D341Med (cell line): ENCODE data around the gene HSPA1A.

ENCODE experiments used
- DNase-seq: peaks from one replicate; pipeline ENCODE4 v3.0.0; 2012; ENCODE audit warnings: low spot score

The HSPA1A gene

DNA sequence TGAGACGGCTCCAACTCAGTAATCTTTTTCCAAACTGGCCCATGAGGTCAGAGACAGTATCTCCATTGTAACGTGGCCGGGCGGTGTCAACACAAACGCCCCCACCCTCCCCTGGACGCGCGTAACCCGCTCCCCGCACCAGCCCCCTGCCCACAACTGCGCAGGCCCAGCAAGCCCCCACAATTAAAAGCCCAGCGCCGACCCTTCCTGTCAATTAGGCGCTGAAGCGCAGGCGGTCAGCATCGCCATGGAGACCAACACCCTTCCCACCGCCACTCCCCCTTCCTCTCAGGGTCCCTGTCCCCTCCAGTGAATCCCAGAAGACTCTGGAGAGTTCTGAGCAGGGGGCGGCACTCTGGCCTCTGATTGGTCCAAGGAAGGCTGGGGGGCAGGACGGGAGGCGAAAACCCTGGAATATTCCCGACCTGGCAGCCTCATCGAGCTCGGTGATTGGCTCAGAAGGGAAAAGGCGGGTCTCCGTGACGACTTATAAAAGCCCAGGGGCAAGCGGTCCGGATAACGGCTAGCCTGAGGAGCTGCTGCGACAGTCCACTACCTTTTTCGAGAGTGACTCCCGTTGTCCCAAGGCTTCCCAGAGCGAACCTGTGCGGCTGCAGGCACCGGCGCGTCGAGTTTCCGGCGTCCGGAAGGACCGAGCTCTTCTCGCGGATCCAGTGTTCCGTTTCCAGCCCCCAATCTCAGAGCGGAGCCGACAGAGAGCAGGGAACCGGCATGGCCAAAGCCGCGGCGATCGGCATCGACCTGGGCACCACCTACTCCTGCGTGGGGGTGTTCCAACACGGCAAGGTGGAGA, at the start of gene HSPA1A, which contains the start of gene HSPA1L:
TSS of gene HSPA1A (plus strand) at position 519 of the 814 bp plus-strand sequence. CDS start at position 733, 214 bp downstream.
TSS of gene HSPA1L (minus strand) at position 259 of the 814 bp plus-strand sequence. CDS start 3,311 bp downstream, outside the sequence.
- DNase-seq, result no peak

DNA sequence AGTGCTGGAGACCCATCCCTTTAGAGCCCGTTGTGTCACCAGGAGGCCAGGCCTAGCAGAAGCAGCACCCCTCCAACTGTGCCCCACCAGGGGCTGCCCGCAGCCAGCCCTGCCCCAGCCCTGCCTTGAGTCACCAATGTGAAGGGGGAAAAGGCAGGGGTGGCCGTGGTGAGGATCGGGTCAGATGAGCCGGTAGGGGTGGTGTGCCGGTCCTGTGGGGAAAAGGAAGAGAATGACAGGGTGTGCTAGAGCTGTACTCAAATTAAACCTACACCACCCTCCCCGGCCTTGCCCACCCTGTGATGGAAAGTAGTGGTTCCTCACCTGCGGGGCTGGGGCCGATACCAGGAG, 49.8 kb upstream of the HSPA1A start:
- DNase-seq, result no peak

GRCh38 chr6:31765910-31766794, 49.2 kb upstream of the HSPA1A start:
- DNase-seq, result no peak

GRCh38 chr6:31767096-31767645, 48.2 kb upstream of the HSPA1A start:
- DNase-seq, result no peak

DNA sequence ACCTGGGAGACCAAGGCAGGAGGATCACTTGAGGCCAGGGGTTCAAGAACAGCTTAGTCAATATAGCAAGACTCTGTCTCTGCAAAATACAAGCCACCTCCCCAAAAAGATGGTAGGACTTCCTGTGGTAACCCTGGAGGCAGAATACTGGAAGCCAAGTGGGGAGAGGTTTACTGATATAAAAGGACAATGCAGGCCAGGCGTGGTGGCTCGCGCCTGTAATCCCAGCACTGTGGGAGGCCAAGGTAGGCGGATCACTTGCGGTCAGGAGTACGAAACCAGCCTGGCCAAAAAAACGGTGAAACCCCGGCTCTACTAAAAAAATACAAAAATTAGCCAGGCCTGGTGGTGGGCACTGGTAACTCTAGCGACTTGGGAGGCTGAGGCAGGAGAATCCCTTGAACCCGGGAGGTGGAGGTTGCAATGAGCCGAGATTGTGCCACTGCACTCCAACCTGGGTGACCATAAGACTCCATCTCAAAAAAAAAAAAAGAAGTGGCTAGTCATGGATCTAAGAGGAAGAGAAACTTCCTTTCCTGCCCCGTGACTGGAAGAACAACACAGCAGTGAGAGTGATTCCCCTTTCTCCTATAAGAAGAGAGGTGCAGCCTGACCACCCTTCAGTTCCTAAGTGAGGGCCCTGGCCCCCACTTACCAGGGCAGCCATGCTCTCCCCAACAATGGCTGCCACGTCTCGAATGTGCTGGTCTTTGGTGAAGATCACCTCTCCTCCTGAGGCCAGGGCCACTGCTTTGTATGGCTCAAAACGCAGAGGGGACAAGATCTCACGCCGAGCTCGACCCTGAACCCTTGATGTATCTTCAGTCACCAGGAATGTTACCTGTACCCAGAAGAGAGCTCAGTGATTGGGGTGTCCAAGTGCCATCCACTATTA, 46.7 kb upstream of the HSPA1A start:
- DNase-seq, result no peak

- DNase-seq, result peak; percentile 91
These were observed 45.5 kb upstream of the HSPA1A start for GRCh38 chr6:31769684-31770371.

- no peak for DNase-seq
These were observed 44.5 kb upstream of the HSPA1A start for GRCh38 chr6:31770860-31771259.

DNA sequence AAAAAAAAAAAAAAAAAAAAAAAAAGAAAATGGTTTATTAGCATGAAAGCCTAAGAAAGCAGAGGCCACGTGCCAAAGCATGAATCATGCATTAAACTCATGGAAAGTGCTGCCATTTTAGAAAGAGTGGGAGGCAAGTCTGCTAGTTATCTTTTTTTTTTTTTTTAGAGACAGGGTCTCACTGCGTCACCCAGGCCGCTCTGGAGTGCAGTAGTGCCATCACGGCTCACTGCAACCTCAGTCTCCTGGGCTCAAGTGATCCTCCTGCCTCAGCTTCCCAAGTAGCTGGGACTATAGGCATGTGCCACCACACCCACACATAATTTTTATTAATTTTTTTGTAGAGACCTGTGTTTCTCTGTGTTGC, 43.4 kb upstream of the HSPA1A start:
- no peak for DNase-seq

DNA sequence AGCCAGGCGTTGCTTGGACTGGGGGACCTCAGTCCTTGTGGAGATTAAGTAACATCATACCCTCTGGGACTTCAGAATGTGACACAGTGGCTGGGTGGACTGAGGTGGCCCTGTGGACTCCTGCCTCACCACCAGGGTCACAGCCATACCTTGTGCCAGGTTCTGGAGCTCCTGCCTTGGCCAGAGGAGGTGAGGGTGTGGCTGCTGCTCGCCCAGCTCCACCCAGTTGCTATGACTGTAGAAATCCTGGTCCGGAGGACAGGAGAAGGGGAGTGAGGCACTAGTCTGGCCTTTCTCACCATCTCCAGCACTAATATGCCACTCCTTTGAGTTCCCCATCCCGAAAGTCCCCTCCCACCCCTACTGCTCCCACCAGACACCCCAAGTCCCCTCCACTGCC, 40.2 kb upstream of the HSPA1A start:
- no peak for DNase-seq

DNA sequence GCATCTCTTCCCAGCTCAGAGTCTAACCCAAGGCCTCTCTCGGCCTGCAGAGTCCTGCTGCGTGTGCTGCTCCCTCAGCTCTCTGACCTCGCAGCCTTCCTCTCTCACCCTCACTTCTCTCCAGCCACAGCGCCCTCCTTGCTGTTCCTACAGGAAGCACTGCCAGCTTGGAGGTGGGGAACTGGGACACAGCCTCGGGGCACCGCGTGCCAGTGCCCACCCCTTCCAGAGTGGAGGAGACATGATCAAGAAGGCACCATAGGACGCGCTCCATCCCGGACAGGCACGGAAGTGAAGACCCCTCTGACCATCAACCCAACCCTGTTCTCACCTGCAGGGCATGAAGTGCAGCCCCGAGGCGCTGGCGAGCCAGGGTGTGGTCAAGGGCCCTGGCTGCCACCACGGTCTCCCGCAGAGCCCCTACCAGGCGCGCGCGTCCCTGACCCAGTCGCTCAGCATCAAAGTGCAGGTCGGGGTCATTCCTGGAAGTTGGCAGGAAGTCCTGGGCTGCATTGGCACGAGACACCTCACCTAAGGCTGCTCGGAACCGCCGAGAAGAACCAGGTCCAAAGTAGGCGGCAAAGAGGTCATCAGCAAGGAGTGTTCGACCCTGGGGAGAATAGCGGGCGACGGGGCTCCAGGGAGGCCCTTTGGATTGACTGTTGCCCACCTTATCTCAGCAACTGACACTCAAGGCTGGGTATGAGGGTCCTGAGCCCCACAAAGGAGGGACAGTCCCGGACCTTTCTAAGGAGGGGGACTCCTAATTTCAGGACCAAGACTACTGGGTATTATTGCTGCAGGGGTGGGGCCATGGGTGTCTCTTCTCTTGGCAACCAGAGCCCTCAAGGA, 39.5 kb upstream of the HSPA1A start:
- no peak for DNase-seq

GRCh38 chr6:31776485-31776988, 38.8 kb upstream of the HSPA1A start:
- DNase-seq, result no peak

DNA sequence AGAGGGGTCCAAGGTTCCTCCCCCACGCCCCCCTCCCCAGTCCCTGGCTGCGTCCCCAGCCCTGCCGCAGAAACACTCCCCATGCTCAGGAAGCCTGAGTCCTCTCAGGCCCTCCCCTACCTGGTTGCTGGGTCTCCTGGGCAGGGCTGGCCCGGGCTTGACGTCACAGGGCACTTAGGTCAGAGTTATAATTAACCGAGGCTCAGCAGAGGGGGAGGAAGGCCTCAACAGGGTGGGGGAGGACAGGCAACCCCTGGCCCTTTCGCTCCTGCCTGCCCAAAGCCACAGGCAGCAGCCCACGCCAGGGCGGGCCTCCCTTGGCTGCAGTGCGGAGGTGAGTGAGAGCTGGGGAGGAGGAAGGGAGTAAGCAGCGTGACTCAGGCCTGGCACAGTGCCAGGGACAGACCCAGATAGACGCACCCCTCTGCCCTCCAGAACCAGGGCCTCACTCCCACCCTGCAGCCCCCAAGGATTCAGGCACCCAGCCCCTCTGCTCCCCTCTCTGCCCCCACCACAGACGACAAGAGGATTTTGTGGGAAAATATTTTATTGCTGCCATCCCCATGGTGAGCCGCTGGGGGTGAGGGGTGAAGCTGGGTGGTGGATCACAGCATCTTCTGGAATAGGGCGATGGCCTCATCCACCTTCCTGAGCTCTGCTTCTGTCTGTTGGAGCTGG, 38.2 kb upstream of the HSPA1A start, which contains the start of gene VWA7:
TSS of gene VWA7 (minus strand) at position 340 of the 678 bp plus-strand sequence. CDS start 549 bp downstream, outside the sequence.
- DNase-seq, result no peak

DNA sequence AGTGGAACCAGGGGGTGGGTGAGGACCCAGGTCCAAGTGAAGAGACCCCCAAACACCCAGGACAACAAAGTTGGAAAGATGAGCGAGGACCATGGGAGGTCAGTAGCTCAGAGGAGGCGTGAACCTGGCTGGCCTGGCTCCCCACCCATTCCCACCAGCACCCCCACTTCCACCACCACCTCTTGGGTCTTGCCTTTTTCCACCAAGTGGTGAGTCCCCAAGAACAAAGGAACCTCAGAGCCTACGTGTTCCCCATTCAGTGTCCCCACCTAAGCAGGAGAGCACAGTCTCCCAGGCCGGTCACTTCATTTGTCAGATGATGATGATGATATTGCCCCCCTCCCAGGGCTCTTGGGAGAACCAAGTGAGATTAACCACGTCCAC, 37.7 kb upstream of the HSPA1A start:
- no peak for DNase-seq

DNA sequence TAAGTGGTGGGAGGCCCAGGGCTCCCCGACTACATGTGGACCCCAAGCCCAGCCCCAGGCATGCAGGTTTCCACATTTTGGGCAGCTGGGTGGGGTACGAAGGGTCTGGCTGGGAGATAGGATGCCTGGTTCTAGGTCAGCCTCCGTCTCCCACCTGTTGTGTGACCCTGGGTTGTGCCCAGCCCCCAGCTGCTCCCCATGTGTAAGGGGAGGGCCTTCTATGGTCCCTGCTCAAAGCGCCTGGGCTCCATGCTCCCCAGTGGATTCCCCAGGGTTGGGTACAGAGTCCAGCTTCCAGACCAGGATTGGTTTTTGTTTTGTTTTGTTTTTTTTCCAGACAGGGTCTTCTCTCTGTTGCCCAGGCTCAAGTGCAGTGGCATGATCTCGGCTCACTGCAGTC, 37.1 kb upstream of the HSPA1A start:
- no peak for DNase-seq

- DNase-seq, result peak; percentile 26
These were observed 36.1 kb upstream of the HSPA1A start for GRCh38 chr6:31778999-31779885.

- DNase-seq, result peak; percentile 24
These were observed 35.4 kb upstream of the HSPA1A start for GRCh38 chr6:31779908-31780307.

DNA sequence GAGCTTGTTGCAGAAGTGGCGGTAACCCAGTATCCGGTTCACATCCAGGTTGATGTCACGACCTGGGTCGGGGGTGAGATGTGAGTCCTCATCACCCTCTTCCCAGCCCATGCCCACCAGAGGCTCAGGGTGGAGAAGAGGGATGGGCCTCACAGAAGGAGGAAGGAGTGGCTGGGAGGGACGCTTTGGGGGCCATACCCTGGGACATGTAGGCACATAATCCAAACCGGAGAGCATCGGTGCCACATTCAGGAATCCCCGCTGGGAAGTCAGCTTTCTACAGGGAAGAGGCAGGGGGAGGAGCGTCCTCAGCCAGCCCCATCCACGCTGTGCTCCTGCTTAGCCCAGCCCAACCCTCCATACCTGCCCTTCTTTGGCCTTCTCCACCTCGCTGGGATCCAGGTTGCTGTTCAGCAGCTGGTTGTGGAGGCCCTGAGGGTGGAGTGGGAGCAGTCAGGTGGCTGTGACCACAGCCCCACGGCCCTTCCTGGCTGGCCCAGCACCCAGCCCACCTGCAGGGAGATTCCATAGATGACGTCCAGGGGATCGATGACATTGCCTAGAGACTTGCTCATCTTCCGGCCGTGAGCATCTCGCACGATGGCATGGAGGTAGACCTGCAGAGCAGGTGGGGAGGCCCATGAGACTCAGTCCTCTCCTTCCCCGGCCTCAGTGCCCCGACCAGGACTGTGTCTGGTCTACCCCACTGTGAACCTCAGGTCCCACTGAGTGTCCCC, 34.7 kb upstream of the HSPA1A start:
- peak; percentile 12 for DNase-seq
